K562 (cell line): ENCODE results near the gene GGPS1. TPM values are rescaled to one million over a fixed set of nuclear protein-coding genes. Genes with fewer than 3 reads are reported as not detected.

Source experiments
- ARID1B ChIP-seq: fragments of 450-650 bp; IDR thresholded peaks from 2 replicates; pipeline ENCODE4 v1.6.1; 2016; ENCODE audit warnings: antibody characterized with exemption, mild to moderate bottlenecking, inconsistent platforms
- ATF7 ChIP-seq: fragments of 450-650 bp; IDR thresholded peaks from 2 replicates; pipeline ENCODE4 v1.7.1; 2014; ENCODE audit warnings: mild to moderate bottlenecking, moderate library complexity
- CCNT2 ChIP-seq: IDR thresholded peaks from 2 replicates; pipeline ENCODE4 v1.6.1; 2011; ENCODE audit warnings: borderline replicate concordance, low read depth, mild to moderate bottlenecking, moderate library complexity, mixed read lengths, low read length; ENCODE audit not compliant: insufficient read length; ENCODE audit errors: extremely low read depth
- DMBX1 ChIP-seq: fragments of 250-450 bp; sonication (Bioruptor Pico); IDR thresholded peaks from 2 replicates; pipeline ENCODE4 v1.8.0; 2022; ENCODE audit warnings: inconsistent platforms, mild to moderate bottlenecking, moderate library complexity, borderline replicate concordance
- ELF2 ChIP-seq: fragments of 250-450 bp; sonication (Bioruptor Pico); IDR thresholded peaks from 2 replicates; pipeline ENCODE4 v1.5.0; 2021; ENCODE audit warnings: mild to moderate bottlenecking
- HDAC1 ChIP-seq, 2 experiments: fragments of 450-650 bp; IDR thresholded peaks; 2 replicates each; pipeline ENCODE4 v1.6.1; 2016 to 2017; ENCODE audit warnings: inconsistent platforms in 1 of 2, mild to moderate bottlenecking in 1 of 2, moderate library complexity in 1 of 2
- NR3C1 ChIP-seq: sonication (generic); formaldehyde crosslinking; IDR thresholded peaks from 2 replicates; pipeline ENCODE4 v1.8.1; 2022; ENCODE audit warnings: missing genetic modification reagents
- OTX1 ChIP-seq: fragments of 450-650 bp; formaldehyde crosslinking; IDR thresholded peaks from 2 replicates; pipeline ENCODE4 v1.4.0; 2022; ENCODE audit warnings: mild to moderate bottlenecking
- SIRT6 ChIP-seq: IDR thresholded peaks from one replicate; pipeline ENCODE4 v1.6.1; 2012; ENCODE audit warnings: low read depth, mild to moderate bottlenecking, control low read depth, inconsistent platforms, low read length, moderate library complexity
- TARDBP ChIP-seq: fragments of 450-650 bp; IDR thresholded peaks from 2 replicates; pipeline ENCODE4 v1.6.1; 2016
- TCF3 ChIP-seq: sonication (generic); formaldehyde crosslinking; IDR thresholded peaks from 2 replicates; pipeline ENCODE4 v1.4.0; 2020; ENCODE audit warnings: mild to moderate bottlenecking, missing genetic modification reagents
- ZNF324 ChIP-seq: fragments of 250-450 bp; sonication (Bioruptor Pico); IDR thresholded peaks from 2 replicates; pipeline ENCODE4 v1.4.0; 2020; ENCODE audit warnings: mild to moderate bottlenecking
- ZNF766 ChIP-seq: fragments of 200-800 bp; sonication (Bioruptor generic); conservative IDR thresholded peaks from 2 replicates; pipeline ENCODE4 v1.6.1; 2016; ENCODE audit warnings: missing genetic modification characterization, missing compliant biosample characterization
- polyA plus RNA-seq, 8 experiments: library from polyadenylated mRNA; depleted of rRNA in 4 of 8; stranded (reverse) in 5 of 8; unstranded in 3 of 8; fragments of >200 nt; fragmentation: Nextera tagmentation in 2 of 8; fragmentation: Illumina TruSeq in 1 of 8; extraction: Ambion mirVana in 2 of 8; extraction: Trizol in 1 of 8; gene quantifications; 2 replicates each; pipeline versions ENCODE4 v1.2.1 to v1.2.3, GENCODE V29; 2011 to 2014; ENCODE audit warnings: inconsistent platforms in 1 of 8, missing spikeins in 1 of 8
- total RNA-seq, 7 experiments: library from RNA; depleted of rRNA in 6 of 7; stranded (reverse); fragments of >200 nt in 6 of 7; fragmentation: Illumina TruSeq in 2 of 7; extraction: Trizol in 2 of 7; gene quantifications; 2 replicates each; pipeline versions ENCODE4 v1.2.1 to v1.2.3, GENCODE V29; 2011 to 2021; ENCODE audit warnings: low replicate concordance in 1 of 7
- TF ChIP-seq, protein P1 (sequence below): fragments of 450-650 bp; formaldehyde crosslinking; IDR thresholded peaks from 2 replicates; pipeline ENCODE4 v1.4.0; 2020; ENCODE audit warnings: mild to moderate bottlenecking, moderate library complexity
- TF ChIP-seq, protein P2 (sequence below), 2 experiments: fragments of 450-650 bp in 1 of 2; IDR thresholded peaks; 2 replicates each; pipeline ENCODE4 v1.6.1; 2011 to 2017; ENCODE audit warnings: low read depth in 2 of 2, antibody characterized with exemption in 1 of 2, borderline replicate concordance in 1 of 2, low read length in 1 of 2, mild to moderate bottlenecking in 1 of 2, mixed read lengths in 1 of 2; ENCODE audit not compliant: control insufficient read depth in 1 of 2
- TF ChIP-seq, protein P3 (sequence below): fragments of 450-650 bp; conservative IDR thresholded peaks from 2 replicates; pipeline ENCODE4 v1.6.1; 2016; ENCODE audit warnings: missing genetic modification characterization, low read depth, mild to moderate bottlenecking, missing compliant biosample characterization, moderate library complexity
- TF ChIP-seq, protein P4 (sequence below), 2 experiments: IDR thresholded peaks; 2 replicates each; pipeline ENCODE4 v1.6.1; 2011; ENCODE audit warnings: borderline replicate concordance in 1 of 2, control low read depth in 1 of 2, low read depth in 1 of 2, low read length in 1 of 2, mild to moderate bottlenecking in 1 of 2, mixed read lengths in 1 of 2, moderate library complexity in 1 of 2; ENCODE audit not compliant: insufficient read depth in 1 of 2, insufficient read length in 1 of 2, poor library complexity in 1 of 2, severe bottlenecking in 1 of 2; ENCODE audit errors: extremely low read depth in 1 of 2
- TF ChIP-seq, protein P5 (sequence below): sonication (generic); formaldehyde crosslinking; IDR thresholded peaks from 2 replicates; pipeline ENCODE4 v1.8.0; 2023; ENCODE audit warnings: mild to moderate bottlenecking, missing genetic modification reagents

Gene GGPS1
- total and polyA plus RNA-seq, 9 of the 15 experiments (the other 6 are each of a cell fraction or from before 2014, with no cell fraction given) = 18.8 to 104 (median 56.3) TPM

DNA sequence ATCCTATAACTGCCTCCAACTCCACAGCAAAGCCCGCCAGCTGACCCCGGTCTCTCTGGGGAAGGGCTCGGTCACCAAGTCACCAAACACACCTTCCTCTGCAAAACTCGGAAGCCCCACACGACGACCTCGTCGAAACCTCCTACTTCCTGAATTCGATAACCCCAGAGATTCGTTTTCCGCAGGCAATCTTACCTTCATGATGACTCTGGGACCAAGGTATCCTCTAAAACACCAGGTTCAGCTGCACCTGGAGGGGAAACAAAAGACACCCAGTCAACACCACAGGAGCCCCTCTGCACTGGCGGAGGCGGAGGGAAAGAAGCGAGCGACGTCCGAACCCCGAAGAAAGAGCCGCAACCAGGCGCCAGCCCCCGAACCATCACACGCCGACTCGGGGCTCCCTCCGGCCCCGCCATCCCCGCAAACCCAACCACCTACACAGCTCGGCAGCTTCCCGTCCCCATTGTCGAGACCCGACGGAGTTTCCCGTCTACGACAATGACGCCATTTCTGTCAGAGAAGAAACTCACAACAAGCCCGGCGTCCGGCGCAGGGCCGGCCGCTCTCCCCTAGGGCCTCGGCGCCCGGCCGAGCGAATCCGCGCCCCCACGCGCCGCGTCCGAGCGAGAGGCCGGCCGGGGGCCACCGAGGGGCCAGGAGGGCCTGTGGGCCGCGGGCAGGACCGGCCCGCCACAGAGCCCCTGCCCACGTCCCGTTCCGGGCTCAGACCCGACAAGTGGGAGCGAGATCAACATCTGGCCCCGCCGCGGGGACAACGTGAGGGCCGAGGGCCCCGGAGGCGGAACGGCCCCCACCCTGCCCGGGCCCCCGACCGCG is 1.4 kb upstream of the GGPS1 start (continued):
- TF ChIP-seq, protein P1, sequence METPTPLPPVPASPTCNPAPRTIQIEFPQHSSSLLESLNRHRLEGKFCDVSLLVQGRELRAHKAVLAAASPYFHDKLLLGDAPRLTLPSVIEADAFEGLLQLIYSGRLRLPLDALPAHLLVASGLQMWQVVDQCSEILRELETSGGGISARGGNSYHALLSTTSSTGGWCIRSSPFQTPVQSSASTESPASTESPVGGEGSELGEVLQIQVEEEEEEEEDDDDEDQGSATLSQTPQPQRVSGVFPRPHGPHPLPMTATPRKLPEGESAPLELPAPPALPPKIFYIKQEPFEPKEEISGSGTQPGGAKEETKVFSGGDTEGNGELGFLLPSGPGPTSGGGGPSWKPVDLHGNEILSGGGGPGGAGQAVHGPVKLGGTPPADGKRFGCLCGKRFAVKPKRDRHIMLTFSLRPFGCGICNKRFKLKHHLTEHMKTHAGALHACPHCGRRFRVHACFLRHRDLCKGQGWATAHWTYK = peak; percentile 80; the same call in 1 of the 2 replicates
- TF ChIP-seq NR3C1 (CRISPR knock-in tag) (no peak), SIRT6 (no peak), DMBX1 (CRISPR knock-in tag) (no peak; the same call in 1 of the 2 replicates), HDAC1 (IDR thresholded peaks at IDR 0.05) (peak in 1 of 2 experiments; percentile 71; a peak in 2 of 4 replicates), ZNF766 (CRISPR knock-in tag) (no peak), TARDBP (no peak), ELF2 (CRISPR knock-in tag) (no peak), OTX1 (CRISPR knock-in tag) (no peak), ATF7 (0 out of 2 replicates have a peak, but pooled peaks have one; percentile 22), ARID1B (peak; percentile 25; the same call in 1 of the 2 replicates), CCNT2 (peak; percentile 77), TCF3 (CRISPR knock-in tag) (no peak), ZNF324 (CRISPR knock-in tag) (no peak)
- TF ChIP-seq, protein P2, sequence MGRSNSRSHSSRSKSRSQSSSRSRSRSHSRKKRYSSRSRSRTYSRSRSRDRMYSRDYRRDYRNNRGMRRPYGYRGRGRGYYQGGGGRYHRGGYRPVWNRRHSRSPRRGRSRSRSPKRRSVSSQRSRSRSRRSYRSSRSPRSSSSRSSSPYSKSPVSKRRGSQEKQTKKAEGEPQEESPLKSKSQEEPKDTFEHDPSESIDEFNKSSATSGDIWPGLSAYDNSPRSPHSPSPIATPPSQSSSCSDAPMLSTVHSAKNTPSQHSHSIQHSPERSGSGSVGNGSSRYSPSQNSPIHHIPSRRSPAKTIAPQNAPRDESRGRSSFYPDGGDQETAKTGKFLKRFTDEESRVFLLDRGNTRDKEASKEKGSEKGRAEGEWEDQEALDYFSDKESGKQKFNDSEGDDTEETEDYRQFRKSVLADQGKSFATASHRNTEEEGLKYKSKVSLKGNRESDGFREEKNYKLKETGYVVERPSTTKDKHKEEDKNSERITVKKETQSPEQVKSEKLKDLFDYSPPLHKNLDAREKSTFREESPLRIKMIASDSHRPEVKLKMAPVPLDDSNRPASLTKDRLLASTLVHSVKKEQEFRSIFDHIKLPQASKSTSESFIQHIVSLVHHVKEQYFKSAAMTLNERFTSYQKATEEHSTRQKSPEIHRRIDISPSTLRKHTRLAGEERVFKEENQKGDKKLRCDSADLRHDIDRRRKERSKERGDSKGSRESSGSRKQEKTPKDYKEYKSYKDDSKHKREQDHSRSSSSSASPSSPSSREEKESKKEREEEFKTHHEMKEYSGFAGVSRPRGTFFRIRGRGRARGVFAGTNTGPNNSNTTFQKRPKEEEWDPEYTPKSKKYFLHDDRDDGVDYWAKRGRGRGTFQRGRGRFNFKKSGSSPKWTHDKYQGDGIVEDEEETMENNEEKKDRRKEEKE (IDR thresholded peaks at IDR 0.05; ENCODE audit: borderline replicate concordance in 1 of 2, control insufficient read depth in 1 of 2, low read depth in 2 of 2, low read length in 1 of 2) = no peak
- TF ChIP-seq, protein P3, sequence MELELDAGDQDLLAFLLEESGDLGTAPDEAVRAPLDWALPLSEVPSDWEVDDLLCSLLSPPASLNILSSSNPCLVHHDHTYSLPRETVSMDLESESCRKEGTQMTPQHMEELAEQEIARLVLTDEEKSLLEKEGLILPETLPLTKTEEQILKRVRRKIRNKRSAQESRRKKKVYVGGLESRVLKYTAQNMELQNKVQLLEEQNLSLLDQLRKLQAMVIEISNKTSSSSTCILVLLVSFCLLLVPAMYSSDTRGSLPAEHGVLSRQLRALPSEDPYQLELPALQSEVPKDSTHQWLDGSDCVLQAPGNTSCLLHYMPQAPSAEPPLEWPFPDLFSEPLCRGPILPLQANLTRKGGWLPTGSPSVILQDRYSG (tag) = no peak
- TF ChIP-seq, protein P4, sequence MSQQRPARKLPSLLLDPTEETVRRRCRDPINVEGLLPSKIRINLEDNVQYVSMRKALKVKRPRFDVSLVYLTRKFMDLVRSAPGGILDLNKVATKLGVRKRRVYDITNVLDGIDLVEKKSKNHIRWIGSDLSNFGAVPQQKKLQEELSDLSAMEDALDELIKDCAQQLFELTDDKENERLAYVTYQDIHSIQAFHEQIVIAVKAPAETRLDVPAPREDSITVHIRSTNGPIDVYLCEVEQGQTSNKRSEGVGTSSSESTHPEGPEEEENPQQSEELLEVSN (IDR thresholded peaks at IDR 0.05; ENCODE audit: borderline replicate concordance in 1 of 2, extremely low read depth in 1 of 2, insufficient read depth in 1 of 2, insufficient read length in 1 of 2, low read depth in 1 of 2, low read length in 1 of 2, poor library complexity in 1 of 2, severe bottlenecking in 1 of 2) = no peak
- TF ChIP-seq, protein P5, sequence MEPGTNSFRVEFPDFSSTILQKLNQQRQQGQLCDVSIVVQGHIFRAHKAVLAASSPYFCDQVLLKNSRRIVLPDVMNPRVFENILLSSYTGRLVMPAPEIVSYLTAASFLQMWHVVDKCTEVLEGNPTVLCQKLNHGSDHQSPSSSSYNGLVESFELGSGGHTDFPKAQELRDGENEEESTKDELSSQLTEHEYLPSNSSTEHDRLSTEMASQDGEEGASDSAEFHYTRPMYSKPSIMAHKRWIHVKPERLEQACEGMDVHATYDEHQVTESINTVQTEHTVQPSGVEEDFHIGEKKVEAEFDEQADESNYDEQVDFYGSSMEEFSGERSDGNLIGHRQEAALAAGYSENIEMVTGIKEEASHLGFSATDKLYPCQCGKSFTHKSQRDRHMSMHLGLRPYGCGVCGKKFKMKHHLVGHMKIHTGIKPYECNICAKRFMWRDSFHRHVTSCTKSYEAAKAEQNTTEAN (CRISPR knock-in tag) = no peak
